Activated B cell treated with CpG ODN at 0.5 μM for 24 hours (primary cell): ENCODE measurements around the gene HS3ST6. TPM values are rescaled to one million over a fixed set of nuclear protein-coding genes. Genes with fewer than 3 reads are reported as not detected.
"Not testable (repeated sequence)": the region's sequence is repeated elsewhere in the genome, so short reads cannot be mapped to it uniquely, and the experiment has no call there.

Experiments
- ATAC-seq: fragments of 200-7000 bp; cut with Tn5 transposase; one replicate; pipeline ENCODE4 v1.10.0; 2021; ENCODE audit warnings: low read depth, mild to moderate bottlenecking, moderate library complexity
- CTCF ChIA-PET: fragments of 350-600 bp; sonication (Branson Sonifier 250); formaldehyde crosslinking; loops from one replicate; lab custom pipeline; 2021; ENCODE audit warnings: antibody characterized with exemption; lab: Charles Lee
- POLR2A ChIA-PET: fragments of 350-600 bp; sonication (Branson Sonifier 250); formaldehyde crosslinking; loops from one replicate; lab custom pipeline; 2021; ENCODE audit warnings: antibody characterized with exemption; lab: Charles Lee
- DNase-seq: peaks from one replicate; pipeline ENCODE4 v3.0.0; 2022
- H3K27ac Mint-ChIP-seq: one replicate; pipeline ENCODE4 v1.8.0; 2020; ENCODE audit warnings: mixed read lengths
- H3K27me3 Mint-ChIP-seq: one replicate; pipeline ENCODE4 v1.8.0; 2021; ENCODE audit warnings: mixed read lengths
- H3K36me3 Mint-ChIP-seq: one replicate; pipeline ENCODE4 v1.8.0; 2021; ENCODE audit warnings: low read depth, mixed read lengths
- H3K4me1 Mint-ChIP-seq: one replicate; pipeline ENCODE4 v1.8.0; 2021; ENCODE audit warnings: mixed read lengths
- H3K4me3 Mint-ChIP-seq: one replicate; pipeline ENCODE4 v1.8.0; 2020; ENCODE audit warnings: mild to moderate bottlenecking, mixed read lengths
- H3K9me3 Mint-ChIP-seq: one replicate; pipeline ENCODE4 v1.8.0; 2020; ENCODE audit warnings: mixed read lengths
- intact Hi-C: fragments of 100-400 bp; cut with micrococcal nuclease; formaldehyde crosslinking; loops from one replicate; pipeline ENCODE4 v1.15.1; 2024
- total RNA-seq: library from RNA; stranded (reverse); gene quantifications from 2 replicates; pipeline ENCODE4 v1.2.3, GENCODE V29; 2022
- TF ChIP-seq, protein P1 (sequence below): fragments of 200-600 bp; IDR thresholded peaks from one replicate; pipeline ENCODE4 v1.8.0; 2022; ENCODE audit warnings: antibody characterized with exemption, mild to moderate bottlenecking

Gene HS3ST6
- total RNA-seq, 1 donor from 2014 or later, result not detected

- ChIA-PET POLR2A (no interaction called here), CTCF (no interaction called here)
- ATAC-seq, result no peak
- Mint-ChIP-seq H3K27me3 (peaks cover 23% of the 10 kb centered on the region), H3K4me3 (no peak overlapping the region), H3K4me1 (no peaks in the 10 kb centered on the region), H3K36me3 (no peaks in the 10 kb centered on the region), H3K9me3 (no peaks in the 10 kb centered on the region), H3K27ac (no peak overlapping the region)
- DNase-seq, result no peak
- intact Hi-C loops, result no loop called here
- TF ChIP-seq, protein P1, sequence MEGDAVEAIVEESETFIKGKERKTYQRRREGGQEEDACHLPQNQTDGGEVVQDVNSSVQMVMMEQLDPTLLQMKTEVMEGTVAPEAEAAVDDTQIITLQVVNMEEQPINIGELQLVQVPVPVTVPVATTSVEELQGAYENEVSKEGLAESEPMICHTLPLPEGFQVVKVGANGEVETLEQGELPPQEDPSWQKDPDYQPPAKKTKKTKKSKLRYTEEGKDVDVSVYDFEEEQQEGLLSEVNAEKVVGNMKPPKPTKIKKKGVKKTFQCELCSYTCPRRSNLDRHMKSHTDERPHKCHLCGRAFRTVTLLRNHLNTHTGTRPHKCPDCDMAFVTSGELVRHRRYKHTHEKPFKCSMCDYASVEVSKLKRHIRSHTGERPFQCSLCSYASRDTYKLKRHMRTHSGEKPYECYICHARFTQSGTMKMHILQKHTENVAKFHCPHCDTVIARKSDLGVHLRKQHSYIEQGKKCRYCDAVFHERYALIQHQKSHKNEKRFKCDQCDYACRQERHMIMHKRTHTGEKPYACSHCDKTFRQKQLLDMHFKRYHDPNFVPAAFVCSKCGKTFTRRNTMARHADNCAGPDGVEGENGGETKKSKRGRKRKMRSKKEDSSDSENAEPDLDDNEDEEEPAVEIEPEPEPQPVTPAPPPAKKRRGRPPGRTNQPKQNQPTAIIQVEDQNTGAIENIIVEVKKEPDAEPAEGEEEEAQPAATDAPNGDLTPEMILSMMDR, result no peak
Measured at GRCh38 chr16:1879477-1879876, 38.7 kb downstream of the HS3ST6 start.

DNA sequence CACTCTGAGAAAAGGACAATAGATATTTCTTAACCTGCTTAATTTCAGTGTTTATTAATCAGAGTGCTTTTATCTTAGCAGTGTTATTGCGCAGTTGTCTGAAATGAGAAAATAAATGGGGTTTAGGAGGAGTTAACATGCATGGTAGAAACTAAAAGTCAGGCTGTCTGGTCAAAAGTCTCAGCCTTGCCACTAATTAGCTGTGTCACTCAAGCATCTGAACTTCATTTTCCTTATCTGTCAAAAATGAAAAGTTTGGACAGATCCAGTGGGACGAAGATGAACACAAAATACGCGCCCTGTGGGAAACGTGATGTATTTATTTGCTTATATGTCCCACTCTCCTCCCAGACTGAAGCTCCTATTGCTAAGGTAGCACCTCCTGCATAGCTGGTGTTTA is 40.0 kb downstream of the HS3ST6 start:
- ATAC-seq (no peak), DNase-seq (no peak)
- H3K9me3 Mint-ChIP-seq, result no peaks in the 10 kb centered on the region
- no peaks in the 10 kb centered on the region for H3K4me1 Mint-ChIP-seq
- TF ChIP-seq, protein P1, result no peak
- H3K36me3 Mint-ChIP-seq, result no peaks in the 10 kb centered on the region
- CTCF ChIA-PET, result no interaction called here
- intact Hi-C loops, result no loop called here
- H3K27ac Mint-ChIP-seq, result no peak overlapping the region
- peaks cover 19% of the 10 kb centered on the region for H3K27me3 Mint-ChIP-seq
- no peak overlapping the region for H3K4me3 Mint-ChIP-seq
- POLR2A ChIA-PET, result no interaction called here

- no peak overlapping the region for H3K4me3 Mint-ChIP-seq
- ATAC-seq, result no peak
- no peaks in the 10 kb centered on the region for H3K9me3 Mint-ChIP-seq
- DNase-seq, result no peak
- H3K27ac Mint-ChIP-seq, result no peak overlapping the region
- intact Hi-C loops, result no loop called here
- ChIA-PET POLR2A (no interaction called here), CTCF (no interaction called here)
- TF ChIP-seq, protein P1, result no peak
- H3K4me1 Mint-ChIP-seq, result no peaks in the 10 kb centered on the region
- peaks cover 19% of the 10 kb centered on the region for H3K27me3 Mint-ChIP-seq
- H3K36me3 Mint-ChIP-seq, result no peaks in the 10 kb centered on the region
Measured at GRCh38 chr16:1877804-1878203, 40.4 kb downstream of the HS3ST6 start.

GRCh38 chr16:1877089-1877488 is 41.1 kb downstream of the HS3ST6 start:
- CTCF ChIA-PET, result no interaction called here
- ATAC-seq (no peak), DNase-seq (no peak)
- intact Hi-C loops, result no loop called here
- no peaks in the 10 kb centered on the region for H3K9me3 Mint-ChIP-seq
- POLR2A ChIA-PET, result no interaction called here
- peaks cover 4% of the 10 kb centered on the region for H3K4me1 Mint-ChIP-seq
- no peak overlapping the region for H3K4me3 Mint-ChIP-seq
- TF ChIP-seq, protein P1, result no peak
- no peaks in the 10 kb centered on the region for H3K36me3 Mint-ChIP-seq
- H3K27me3 Mint-ChIP-seq, result peaks cover 25% of the 10 kb centered on the region
- H3K27ac Mint-ChIP-seq, result no peak overlapping the region

DNA sequence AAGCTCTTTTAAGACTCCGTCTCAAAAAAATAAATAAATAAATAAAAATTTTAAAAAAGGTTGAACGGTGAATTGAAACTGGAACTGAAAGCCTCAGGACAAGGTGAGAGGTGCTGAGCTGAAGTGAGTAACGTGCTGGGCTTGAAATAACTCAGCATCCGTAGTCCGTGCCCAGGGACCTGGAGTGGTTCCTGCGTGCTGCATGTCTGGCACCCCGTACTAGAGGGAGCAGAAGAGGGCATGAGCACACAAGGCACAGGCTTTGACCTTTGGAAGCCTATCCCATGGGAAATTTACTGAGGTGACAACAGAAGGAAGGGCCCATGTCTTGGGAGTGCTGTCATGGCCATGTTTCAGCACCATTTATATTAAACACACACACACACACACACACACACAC is 41.7 kb downstream of the HS3ST6 start:
- H3K9me3 Mint-ChIP-seq, result no peaks in the 10 kb centered on the region
- DNase-seq, result no peak
- CTCF ChIA-PET, result no interaction called here
- TF ChIP-seq, protein P1, result no peak
- no peak for ATAC-seq
- peaks cover 5% of the 10 kb centered on the region for H3K4me1 Mint-ChIP-seq
- intact Hi-C loops, result no loop called here
- POLR2A ChIA-PET, result no interaction called here
- H3K27ac Mint-ChIP-seq, result no peak overlapping the region
- no peaks in the 10 kb centered on the region for H3K36me3 Mint-ChIP-seq
- H3K27me3 Mint-ChIP-seq, result peaks cover 25% of the 10 kb centered on the region
- H3K4me3 Mint-ChIP-seq, result no peak overlapping the region

DNA sequence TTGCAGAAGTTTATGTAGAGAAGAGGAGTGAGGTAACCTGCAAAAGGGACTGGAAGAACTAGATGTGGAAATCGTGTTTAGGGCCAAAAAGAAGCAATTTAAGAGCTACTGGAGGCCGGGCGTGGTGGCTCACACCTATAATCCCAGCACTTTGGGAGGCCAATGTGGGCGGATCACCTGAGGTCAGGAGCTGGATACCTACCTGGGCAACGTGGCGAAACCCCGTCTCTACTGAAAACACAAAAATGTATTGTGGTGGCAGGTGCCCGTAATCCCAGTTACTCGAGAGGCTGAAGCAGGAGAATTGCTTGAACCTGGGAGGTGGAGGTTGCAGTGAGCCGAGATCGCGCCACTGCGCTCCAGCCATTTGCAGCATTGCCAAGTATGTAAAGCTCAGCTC is 42.1 kb downstream of the HS3ST6 start:
- DNase-seq, POLR2A ChIA-PET, intact Hi-C loops, CTCF ChIA-PET, H3K36me3 Mint-ChIP-seq, H3K4me3 Mint-ChIP-seq, H3K27ac Mint-ChIP-seq, H3K9me3 Mint-ChIP-seq, ATAC-seq, H3K4me1 Mint-ChIP-seq: not testable (repeated sequence)
- H3K27me3 Mint-ChIP-seq, result peaks cover 25% of the 10 kb centered on the region
